GM12873 (cell line): ENCODE measurements around the gene IGBP1.

Experiments used
- CTCF ChIP-seq: IDR thresholded peaks from 2 replicates; pipeline ENCODE4 v1.5.1; 2012; ENCODE audit warnings: low read depth, mild to moderate bottlenecking, moderate library complexity, low read length, control low read depth; ENCODE audit not compliant: insufficient read depth; ENCODE audit errors: missing control alignments

IGBP1 gene

GRCh38 chrX:70183091-70183490 is 49.8 kb downstream of the IGBP1 start:
- TF ChIP-seq CTCF = no peak

- TF ChIP-seq CTCF = no peak
These were observed 57.0 kb downstream of the IGBP1 start for GRCh38 chrX:70190225-70190624.

GRCh38 chrX:70196961-70197720 is 63.9 kb downstream of the IGBP1 start:
- peak; percentile 68 for TF ChIP-seq CTCF

- TF ChIP-seq CTCF = no peak
These were observed 68.5 kb downstream of the IGBP1 start for GRCh38 chrX:70201732-70202131.

- TF ChIP-seq CTCF = no peak
These were observed 75.2 kb downstream of the IGBP1 start for GRCh38 chrX:70208479-70208878.
